ENCODE measurements around the gene RBM33. TPM values are rescaled to one million over a fixed set of nuclear protein-coding genes. Genes with fewer than 3 reads are reported as not detected.

The RBM33 gene
- total and polyA plus RNA-seq, 4 experiments from 2014 or later, result 17.2 to 167 (median 113) TPM

DNA sequence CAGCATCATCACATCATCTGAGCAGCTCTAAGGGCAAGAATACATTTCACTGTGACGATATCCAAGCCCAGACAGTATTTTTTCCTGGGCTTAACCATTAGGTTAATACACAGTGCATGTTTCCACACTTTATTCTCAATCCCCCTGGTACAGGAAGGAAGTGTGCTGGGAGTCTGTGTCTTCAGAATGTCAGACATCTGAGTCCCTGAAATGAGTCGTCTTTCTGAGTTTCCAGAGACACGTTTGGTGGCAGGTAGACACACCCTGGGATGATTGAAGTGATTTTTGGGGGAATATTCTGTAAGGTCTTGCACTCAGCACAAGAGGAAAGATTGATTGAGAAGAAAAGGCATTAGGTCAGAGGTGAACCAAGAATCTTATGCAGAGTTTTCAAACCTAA is 180.9 kb downstream of the RBM33 start:
- no peaks in the 10 kb centered on the region for H3K4me1 Mint-ChIP-seq

DNA sequence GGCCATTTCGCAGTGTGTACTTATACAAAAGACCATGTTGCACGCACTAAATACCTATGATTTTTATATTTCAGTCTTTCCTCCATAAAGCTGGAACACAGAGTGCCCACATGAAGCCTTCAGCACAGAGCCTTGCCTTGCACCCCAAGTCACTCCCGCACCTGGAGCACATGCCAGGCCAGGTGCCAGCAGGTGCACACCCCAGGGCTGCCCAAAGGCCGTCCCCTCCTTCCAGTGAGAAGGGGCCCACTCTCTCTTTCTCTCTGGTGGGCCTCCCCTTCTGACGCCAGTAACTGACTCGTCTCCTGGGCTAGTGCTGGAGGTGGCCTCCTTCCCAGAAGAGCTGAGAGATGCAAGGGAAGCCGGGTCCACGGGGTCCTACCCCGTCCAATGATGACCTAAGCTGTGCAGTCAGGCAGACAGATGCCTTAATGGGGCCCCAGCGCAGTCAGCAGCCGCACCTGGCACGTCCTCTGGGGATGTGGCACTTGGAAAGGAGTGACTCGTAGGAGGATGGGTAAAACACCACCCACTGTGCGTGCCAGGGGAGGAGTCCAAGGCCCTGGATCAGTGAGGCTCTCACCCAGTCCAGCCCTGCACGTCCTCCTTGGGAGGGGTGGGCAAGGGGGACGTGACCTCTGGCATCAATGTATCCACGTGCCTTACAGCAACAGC is 185.5 kb downstream of the RBM33 start:
- H3K4me3 Mint-ChIP-seq, result no peak overlapping the region
- no peak for DNase-seq
- Histone ChIP-seq H3K36me3 (ENCODE audit: insufficient read depth, low read length) (no peaks in the 10 kb centered on the region), H3K27me3 (ENCODE audit: insufficient read depth, low read length) (no peaks in the 10 kb centered on the region), H3K9me3 (ENCODE audit: control insufficient read depth in 1 of 2, low read length in 2 of 2) (no peaks in the 10 kb centered on the region), H3K4me1 (ENCODE audit: insufficient read depth, low read length) (no peaks in the 10 kb centered on the region), H3K4me3 (ENCODE audit: low read length in 2 of 2) (no peak overlapping the region), H3K27ac (ENCODE audit: low read depth, low read length) (no peak overlapping the region)
- POLR2A ChIA-PET (ENCODE audit: partially characterized antibody), result no interaction called here
- H3K4me1 Mint-ChIP-seq, result no peaks in the 10 kb centered on the region
- peaks cover 2 to 3% of the 10 kb centered on the region in 2 donors for H3K27me3 Mint-ChIP-seq
- no peaks in the 10 kb centered on the region for H3K9me3 Mint-ChIP-seq
- H3K27ac Mint-ChIP-seq, result no peak overlapping the region
- intact Hi-C loops (cut with micrococcal nuclease), result no loop called here
- CTCF ChIA-PET (ENCODE audit: partially characterized antibody), result no interaction called here
- H3K36me3 Mint-ChIP-seq, result no peaks in the 10 kb centered on the region

More for the DNA sequence above, 180.9 kb downstream of the RBM33 start:
- peaks cover 3 to 17% of the 10 kb centered on the region in 2 donors for H3K27me3 Mint-ChIP-seq
- Histone ChIP-seq H3K36me3 (ENCODE audit: insufficient read depth, low read length) (no peaks in the 10 kb centered on the region), H3K27ac (ENCODE audit: low read depth, low read length) (no peak overlapping the region), H3K9me3 (ENCODE audit: control insufficient read depth in 1 of 2, low read length in 2 of 2) (no peaks in the 10 kb centered on the region), H3K4me3 (ENCODE audit: low read length in 2 of 2) (no peak overlapping the region), H3K27me3 (ENCODE audit: insufficient read depth, low read length) (no peaks in the 10 kb centered on the region), H3K4me1 (ENCODE audit: insufficient read depth, low read length) (no peaks in the 10 kb centered on the region)
- H3K4me3 Mint-ChIP-seq, result no peak overlapping the region
- ChIA-PET POLR2A (ENCODE audit: partially characterized antibody) (no interaction called here), CTCF (ENCODE audit: partially characterized antibody) (no interaction called here)
- no peaks in the 10 kb centered on the region for H3K9me3 Mint-ChIP-seq
- intact Hi-C loops (cut with micrococcal nuclease), result no loop called here
- no peak overlapping the region for H3K27ac Mint-ChIP-seq
- DNase-seq, result no peak
- no peaks in the 10 kb centered on the region for H3K36me3 Mint-ChIP-seq

Other genes with a start within 250 kb of the RBM33 start
- gene EN2, start 186.5 kb upstream of the RBM33 start, total RNA-seq, result not detected
- gene EN2, start 186.5 kb upstream of the RBM33 start, polyA plus RNA-seq, result not detected
- not detected for gene CNPY1, start 98.1 kb upstream of the RBM33 start, total RNA-seq
- not detected for gene CNPY1, start 98.1 kb upstream of the RBM33 start, polyA plus RNA-seq
- gene SHH, start 167.8 kb downstream of the RBM33 start, total RNA-seq, result not detected
- under 1 TPM in 1 of 2 donors, not detected in 1; 0.03 TPM for gene SHH, start 167.8 kb downstream of the RBM33 start, polyA plus RNA-seq